Adrenal gland (tissue), 12 donors: Measurements from ENCODE around the gene RTP1. TPM values are rescaled to one million over a fixed set of nuclear protein-coding genes. Genes with fewer than 3 reads are reported as not detected.

Experiments
- DNase-seq, 7 donors: peaks; one replicate each; pipeline ENCODE4 v3.0.0-alpha.2; 2019 to 2020
- H3K27ac ChIP-seq, 5 donors: fragments of 200-600 bp; sonication (generic) in 4 of 5; 1 replicate in 3 of 5; 2 replicates in 2 of 5; pipeline versions ENCODE4 v1.5.1 to v1.8.0; 2016 to 2020; ENCODE audit warnings: mild to moderate bottlenecking in 1 of 5
- H3K27me3 ChIP-seq: fragments of 200-600 bp; 2 replicates; pipeline ENCODE4 v1.8.0; 2021
- H3K36me3 ChIP-seq, 2 donors: fragments of 200-600 bp; replicated peaks in 1 of 2; 1 replicate in 1 of 2; 2 replicates in 1 of 2; pipeline versions ENCODE4 v1.5.1 to v1.8.0; 2018 to 2022
- H3K4me1 ChIP-seq, 2 donors: fragments of 200-600 bp; replicated peaks in 1 of 2; 1 replicate in 1 of 2; 2 replicates in 1 of 2; pipeline versions ENCODE4 v1.5.1 to v1.8.0; 2018 to 2021
- H3K4me3 ChIP-seq, 4 donors: fragments of 200-600 bp; sonication (generic) in 3 of 4; one replicate each; pipeline ENCODE4 v1.5.1; 2016 to 2018
- H3K9me3 ChIP-seq, 3 donors: fragments of 200-600 bp; sonication (generic) in 1 of 3; replicated peaks in 1 of 3; 1 replicate in 2 of 3; 2 replicates in 1 of 3; pipeline versions ENCODE4 v1.5.1 to v1.8.0; 2016 to 2021
- CTCF ChIP-seq, 6 experiments: fragments of 450-650 bp in 4 of 6; fragments of 200-600 bp in 2 of 6; sonication (generic) in 1 of 6; IDR thresholded peaks; 1 replicate in 5 of 6; 2 replicates in 1 of 6; pipeline versions ENCODE4 v1.5.1 to v1.8.0; 2016 to 2021; ENCODE audit warnings: antibody characterized with exemption in 6 of 6, mild to moderate bottlenecking in 2 of 6, moderate library complexity in 1 of 6
- POLR2A ChIP-seq, 2 donors: fragments of 450-650 bp; IDR thresholded peaks; one replicate each; pipeline ENCODE4 v1.6.1; 2017; ENCODE audit warnings: antibody characterized with exemption in 2 of 2, mild to moderate bottlenecking in 2 of 2, moderate library complexity in 1 of 2
- WGBS, 4 donors: extraction: QIAGEN DNeasy Blood & Tissue Kit in 2 of 4; methylation state at CpG; one replicate each; pipeline versions ENCODE4 v1.1.5 to v1.1.7; 2013 to 2017; 5-methylcytosine and 5-hydroxymethylcytosine counted together
- intact Hi-C, 2 donors: fragments of 100-400 bp; cut with DNase I; formaldehyde crosslinking; loops; one replicate each; pipeline versions ENCODE4 v1.14.1 to v1.15.0; 2022 to 2023
- polyA plus RNA-seq, 3 donors: library from polyadenylated mRNA; stranded (reverse); fragments of 200-250 nt in 2 of 3; fragments of 350-450 nt in 1 of 3; fragmentation: Illumina TruSeq in 1 of 3; extraction: RNeasy Lipid Tissue Mini Kit (QIAGEN cat#74804) in 1 of 3; gene quantifications; one replicate each; pipeline ENCODE4 v1.2.3, GENCODE V29; 2013 to 2014
- total RNA-seq, 9 donors: library from RNA; depleted of rRNA in 4 of 9; stranded (reverse); fragments of >200 nt in 4 of 9; fragments of 120-200 nt in 1 of 9; fragmentation: NEBNext Ultra II Directional in 1 of 9; extraction: Animal tissue kit (Norgen Biotek cat#: 25700) in 1 of 9; gene quantifications; one replicate each; pipeline versions ENCODE4 v1.1.0 to v1.2.4, GENCODE V29; 2013 to 2023
- donor health status: healthy with polysubstance abuse.
- donor health status: Bipolar disorder and iron deficiency.
- donor health status: DM: yes; HTN: yes; CAD: no.
- donor health status: DM: no; HTN: no; CAD: no.
- donor health status: DM: no; HTN: no; CAD: no.
- donor health status: DM: yes; HTN: yes; CAD: no.

RTP1 gene
- total and polyA plus RNA-seq, 12 donors, result 0.03 to 0.11 TPM; not detected in 10

- 49 to 70% (median 55%) methylated on average over 3 of the region's 3 CpGs for WGBS, 4 donors
- intact Hi-C loops, result loop anchor here (5.0 to 10.0 kb wide), 3 partner anchors 91 to 454 kb away; no protein-coding TSS in a partner anchor
- Histone ChIP-seq H3K36me3 (no peaks in the 10 kb centered on the region), H3K27me3 (no peaks in the 10 kb centered on the region), H3K4me1 (no peaks in the 10 kb centered on the region), H3K9me3 (no peaks in the 10 kb centered on the region), H3K27ac (no peak overlapping the region), H3K4me3 (no peak overlapping the region)
- TF ChIP-seq POLR2A (IDR thresholded peaks at IDR 0.05), result no peak
- no peak for TF ChIP-seq CTCF (IDR thresholded peaks at IDR 0.05)
- DNase-seq, result no peak
Observed at GRCh38 chr3:187223799-187224198, 26.5 kb downstream of the RTP1 start.

DNA sequence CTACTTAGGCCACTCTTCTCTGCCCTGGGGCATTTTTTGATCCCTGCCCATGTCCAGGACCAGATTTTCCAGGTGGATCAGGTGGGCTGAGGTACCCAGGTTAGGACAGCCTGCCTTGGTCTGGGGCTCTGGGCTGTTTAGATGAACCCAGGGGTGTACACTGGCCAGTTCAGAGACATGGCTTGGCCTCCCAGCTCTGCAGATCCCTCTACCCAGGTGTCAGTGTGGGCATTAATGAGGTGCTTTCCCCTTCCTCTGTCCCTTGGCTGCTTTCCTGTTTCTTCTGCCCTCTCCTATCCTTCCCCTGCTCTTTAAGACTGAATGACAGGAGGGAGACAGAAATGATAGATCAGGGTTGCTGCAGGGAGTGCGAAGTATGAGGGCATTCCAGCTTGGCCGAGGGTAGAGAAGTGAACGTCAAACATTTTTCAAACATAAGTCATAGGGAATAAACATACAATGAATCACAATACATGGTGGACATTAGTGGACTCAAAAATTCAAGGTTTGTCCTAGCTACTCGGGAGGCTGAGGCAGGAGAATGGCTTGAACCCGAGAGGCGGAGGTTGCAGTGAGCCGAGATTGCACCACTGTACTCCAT lies 30.5 kb downstream of the RTP1 start:
- H3K27me3 ChIP-seq, result no peaks in the 10 kb centered on the region
- H3K9me3 ChIP-seq, result no peaks in the 10 kb centered on the region
- H3K36me3 ChIP-seq, result no peaks in the 10 kb centered on the region
- H3K4me3 ChIP-seq, result no peak overlapping the region
- H3K4me1 ChIP-seq, result no peaks in the 10 kb centered on the region
- WGBS, 4 donors, result 80 to 92% (median 87%) methylated on average over 7 of the region's 7 CpGs
- TF ChIP-seq CTCF (IDR thresholded peaks at IDR 0.05) (no peak), POLR2A (IDR thresholded peaks at IDR 0.05) (no peak)
- no peak for DNase-seq
- intact Hi-C loops, result loop anchor here in 1 of 2 donors (10.0 kb wide), 1 partner anchor 87 kb away; no protein-coding TSS in a partner anchor
- no peak overlapping the region for H3K27ac ChIP-seq

DNA sequence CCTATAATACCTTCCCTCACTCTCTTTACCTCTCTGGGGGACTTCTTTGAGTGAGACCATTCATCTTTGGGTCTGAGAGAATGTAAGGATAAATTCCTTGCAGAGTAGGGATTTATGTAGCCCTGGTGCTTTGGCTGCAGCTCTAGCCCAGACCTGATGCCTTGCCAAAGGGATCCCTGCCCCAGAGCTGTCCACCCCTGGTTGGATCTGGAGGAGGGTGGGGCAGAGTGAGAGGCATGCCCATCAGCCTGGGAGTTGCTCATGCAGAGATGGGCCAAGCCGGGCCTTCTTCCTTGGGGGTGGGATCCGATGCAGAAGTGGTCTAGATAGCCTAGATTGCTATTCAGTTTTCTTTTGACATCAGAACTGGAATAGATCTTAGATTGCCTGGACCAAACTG lies 31.5 kb downstream of the RTP1 start:
- 85 to 96% (median 94%) methylated on average over 2 of the region's 2 CpGs for WGBS, 4 donors
- TF ChIP-seq POLR2A (IDR thresholded peaks at IDR 0.05), result no peak
- no peak for TF ChIP-seq CTCF (IDR thresholded peaks at IDR 0.05)
- Histone ChIP-seq H3K36me3 (no peaks in the 10 kb centered on the region), H3K27ac (no peak overlapping the region), H3K4me1 (no peaks in the 10 kb centered on the region), H3K4me3 (no peak overlapping the region), H3K9me3 (no peaks in the 10 kb centered on the region), H3K27me3 (no peaks in the 10 kb centered on the region)
- DNase-seq, result no peak
- intact Hi-C loops, result loop anchor here in 1 of 2 donors (10.0 kb wide), 1 partner anchor 86 kb away; no protein-coding TSS in a partner anchor

GRCh38 chr3:187230011-187230410 lies 32.7 kb downstream of the RTP1 start:
- TF ChIP-seq CTCF (IDR thresholded peaks at IDR 0.05) (no peak), POLR2A (IDR thresholded peaks at IDR 0.05) (no peak)
- Histone ChIP-seq H3K4me3 (no peak overlapping the region), H3K36me3 (no peaks in the 10 kb centered on the region), H3K4me1 (no peaks in the 10 kb centered on the region), H3K9me3 (no peaks in the 10 kb centered on the region), H3K27me3 (no peaks in the 10 kb centered on the region), H3K27ac (no peak overlapping the region)
- DNase-seq, result no peak
- intact Hi-C loops, result no loop called here
- 81 to 93% (median 84%) methylated on average over 1 of the region's 1 CpG for WGBS, 4 donors
